GM23338 (cell line): ENCODE measurements around the gene STOX2. TPM values are rescaled to one million over a fixed set of nuclear protein-coding genes. Genes with fewer than 3 reads are reported as not detected.

ENCODE experiments used
- ATAC-seq: fragments of 200-7000 bp; cut with Tn5 transposase; 3 replicates; pipeline ENCODE4 v1.9.1; 2020
- DNase-seq: peaks from one replicate; pipeline ENCODE4 v3.0.0-alpha.2; 2015; ENCODE audit warnings: low spot score
- H2AFZ ChIP-seq: fragments of 200-600 bp; sonication (generic); 2 replicates; pipeline ENCODE4 v1.8.0; 2016; ENCODE audit warnings: antibody characterized with exemption, mild to moderate bottlenecking, moderate library complexity
- H3F3A ChIP-seq: fragments of 200-600 bp; sonication (generic); replicated peaks from 2 replicates; pipeline ENCODE4 v1.8.0; 2017; ENCODE audit warnings: antibody characterized with exemption, mixed run types, low read depth
- H3K27ac ChIP-seq: fragments of 200-600 bp; sonication (generic); 2 replicates; pipeline ENCODE4 v1.6.1; 2016; ENCODE audit warnings: low read depth
- H3K27me3 ChIP-seq: fragments of 200-600 bp; sonication (generic); 2 replicates; pipeline ENCODE4 v1.8.0; 2016; ENCODE audit warnings: mild to moderate bottlenecking, mixed run types, moderate library complexity; ENCODE audit not compliant: insufficient read depth
- H3K36me3 ChIP-seq: fragments of 200-600 bp; sonication (generic); 2 replicates; pipeline ENCODE4 v1.8.0; 2016; ENCODE audit warnings: mild to moderate bottlenecking; ENCODE audit not compliant: insufficient read depth
- H3K4me1 ChIP-seq: fragments of 200-600 bp; sonication (generic); 2 replicates; pipeline ENCODE4 v1.8.0; 2016; ENCODE audit warnings: mild to moderate bottlenecking, moderate library complexity; ENCODE audit not compliant: insufficient read depth
- H3K4me2 ChIP-seq: fragments of 200-600 bp; sonication (generic); 2 replicates; pipeline ENCODE4 v1.7.1; 2017; ENCODE audit warnings: mixed run types
- H3K4me3 ChIP-seq: fragments of 200-600 bp; sonication (generic); 2 replicates; pipeline ENCODE4 v1.6.1; 2016; ENCODE audit warnings: mixed run types
- H3K79me2 ChIP-seq: fragments of 200-600 bp; sonication (generic); replicated peaks from 2 replicates; pipeline ENCODE4 v1.8.0; 2017; ENCODE audit warnings: mild to moderate bottlenecking; ENCODE audit not compliant: insufficient read depth
- H3K9me2 ChIP-seq: fragments of 200-600 bp; sonication (generic); 2 replicates; pipeline ENCODE4 v1.8.0; 2017; ENCODE audit not compliant: insufficient read depth
- H4K20me1 ChIP-seq: fragments of 200-600 bp; sonication (generic); replicated peaks from 2 replicates; pipeline ENCODE4 v1.8.0; 2017; ENCODE audit warnings: mild to moderate bottlenecking; ENCODE audit not compliant: insufficient read depth
- H3K27ac Mint-ChIP-seq: 2 replicates; pipeline ENCODE4 v1.8.0; 2020; ENCODE audit warnings: inconsistent platforms, mild to moderate bottlenecking, moderate library complexity, mixed read lengths
- H3K27me3 Mint-ChIP-seq: 3 replicates; pipeline ENCODE4 v1.8.0; 2022; ENCODE audit warnings: low read depth, mild to moderate bottlenecking, moderate library complexity, mixed read lengths, inconsistent platforms; ENCODE audit not compliant: insufficient read depth, poor library complexity
- H3K36me3 Mint-ChIP-seq: 3 replicates; pipeline ENCODE4 v1.8.0; 2021; ENCODE audit warnings: low read depth, mild to moderate bottlenecking, inconsistent platforms, moderate library complexity, mixed read lengths
- H3K4me1 Mint-ChIP-seq: 3 replicates; pipeline ENCODE4 v1.8.0; 2020; ENCODE audit warnings: mild to moderate bottlenecking, inconsistent platforms, mixed read lengths
- H3K4me3 Mint-ChIP-seq: 3 replicates; pipeline ENCODE4 v1.8.0; 2021; ENCODE audit warnings: moderate library complexity, mild to moderate bottlenecking, inconsistent platforms, mixed read lengths
- H3K9me3 Mint-ChIP-seq: 3 replicates; pipeline ENCODE4 v1.8.0; 2020; ENCODE audit warnings: moderate library complexity, mild to moderate bottlenecking, inconsistent platforms, mixed read lengths
- CREB1 ChIP-seq: fragments of 250-450 bp; sonication (Bioruptor Pico); IDR thresholded peaks from 2 replicates; pipeline ENCODE4 v1.5.0; 2020; ENCODE audit warnings: low read depth, mild to moderate bottlenecking, moderate library complexity
- EZH2 ChIP-seq: fragments of 200-600 bp; sonication (generic); IDR thresholded peaks from one replicate; pipeline ENCODE4 v1.8.0; 2017; ENCODE audit warnings: antibody characterized with exemption, mild to moderate bottlenecking, low read depth; ENCODE audit not compliant: unreplicated experiment
- EZH2phosphoT487 ChIP-seq: fragments of 200-600 bp; sonication (generic); IDR thresholded peaks from one replicate; pipeline ENCODE4 v1.8.1; 2018; ENCODE audit warnings: antibody characterized with exemption; ENCODE audit not compliant: unreplicated experiment
- JUNB ChIP-seq: IDR thresholded peaks from one replicate; pipeline ENCODE4 v1.6.1; 2016; ENCODE audit warnings: antibody characterized with exemption; ENCODE audit not compliant: unreplicated experiment
- NANOG ChIP-seq: IDR thresholded peaks from 2 replicates; pipeline ENCODE4 v1.6.1; 2016; ENCODE audit warnings: antibody characterized with exemption, borderline replicate concordance
- POLR2AphosphoS5 ChIP-seq: IDR thresholded peaks from 2 replicates; pipeline ENCODE4 v1.6.1; 2016; ENCODE audit warnings: antibody characterized with exemption, low read depth
- STAT1 ChIP-seq: IDR thresholded peaks from one replicate; pipeline ENCODE4 v1.6.1; 2016; ENCODE audit warnings: antibody characterized with exemption; ENCODE audit not compliant: unreplicated experiment
- ZNF114 ChIP-seq: fragments of 250-450 bp; sonication (Bioruptor Pico); IDR thresholded peaks from 2 replicates; pipeline ENCODE4 v1.5.0; 2020; ENCODE audit warnings: mild to moderate bottlenecking, moderate library complexity
- ZNF331 ChIP-seq: fragments of 250-450 bp; sonication (Bioruptor Pico); IDR thresholded peaks from 2 replicates; pipeline ENCODE4 v1.5.0; 2020; ENCODE audit warnings: low read depth, mild to moderate bottlenecking, moderate library complexity
- polyA plus RNA-seq: library from polyadenylated mRNA; unstranded; fragments of >200 nt; fragmentation: Nextera tagmentation; extraction: Ambion mirVana; gene quantifications from 2 replicates; pipeline ENCODE4 v1.2.1, GENCODE V29; 2016
- total RNA-seq: library from RNA; depleted of rRNA; stranded (reverse); fragments of >200 nt; shearing (Covaris generic); gene quantifications from 2 replicates; pipeline ENCODE4 v1.2.3, GENCODE V29; 2014
- TF ChIP-seq, protein P1 (sequence below): IDR thresholded peaks from one replicate; pipeline ENCODE4 v1.6.1; 2018; ENCODE audit warnings: antibody characterized with exemption; ENCODE audit not compliant: unreplicated experiment
- TF ChIP-seq, protein P2 (sequence below): fragments of 250-450 bp; sonication (Bioruptor Pico); IDR thresholded peaks from 2 replicates; pipeline ENCODE4 v1.5.0; 2020; ENCODE audit warnings: mild to moderate bottlenecking, moderate library complexity
- TF ChIP-seq, protein P3 (sequence below): IDR thresholded peaks from 2 replicates; pipeline ENCODE4 v1.6.1; 2016; ENCODE audit warnings: antibody characterized with exemption
- TF ChIP-seq, protein P4 (sequence below), 2 experiments: fragments of 200-600 bp in 1 of 2; sonication (generic) in 1 of 2; conservative IDR thresholded peaks; 2 replicates each; pipeline versions ENCODE4 v1.5.1 to v1.6.1; 2016 to 2017; ENCODE audit warnings: antibody characterized with exemption in 2 of 2, low read depth in 2 of 2, mild to moderate bottlenecking in 2 of 2, moderate library complexity in 1 of 2

Gene STOX2
- total and polyA plus RNA-seq, 2 experiments from 2014 or later, result 19.8 to 20.6 TPM

DNA sequence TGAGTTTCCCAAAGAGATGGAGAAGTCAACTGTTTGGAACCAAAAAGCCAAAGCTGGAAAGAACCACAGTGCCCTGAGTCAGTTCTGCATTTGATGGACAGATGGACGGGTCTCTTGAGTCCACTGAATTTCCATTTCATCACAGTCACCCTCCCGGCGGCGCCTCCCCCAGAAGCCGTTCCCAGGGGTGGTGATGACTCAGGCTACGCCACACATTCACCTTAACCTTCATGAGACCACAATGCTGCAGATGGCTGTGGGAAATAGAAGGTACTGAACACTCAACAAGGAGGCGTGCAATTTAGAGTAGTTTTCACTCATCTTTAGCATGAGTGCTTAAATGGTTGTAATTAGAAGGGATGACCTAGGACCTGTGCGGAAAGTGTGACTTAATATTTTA lies 61.3 kb downstream of the STOX2 start (continued):
- TF ChIP-seq JUNB, result no peak
- no peak for TF ChIP-seq ZNF331
- TF ChIP-seq EZH2phosphoT487, result no peak
- no peak for TF ChIP-seq CREB1 (CRISPR knock-in tag)

DNA sequence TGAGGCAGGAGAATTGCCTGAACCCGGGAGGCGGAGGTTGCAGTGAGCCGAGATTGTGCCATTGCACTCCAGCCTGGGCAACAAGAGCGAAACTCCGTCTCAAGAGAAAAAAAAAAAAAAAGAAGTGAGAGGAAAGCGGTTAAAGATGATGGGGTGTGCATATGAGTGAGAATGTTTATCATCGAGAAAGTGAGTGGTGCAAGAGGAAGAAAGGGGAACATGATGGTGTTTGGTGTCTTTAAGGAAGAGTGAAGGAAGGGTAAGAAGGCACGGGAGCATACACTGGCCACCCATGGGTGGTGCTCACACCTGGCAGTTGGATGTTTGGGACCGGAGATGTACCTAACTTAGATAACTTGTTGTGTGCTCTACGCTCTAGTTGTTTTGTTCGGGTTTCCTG lies 62.2 kb downstream of the STOX2 start:
- H3K9me2 ChIP-seq, result no peaks in the 10 kb centered on the region
- no peaks in the 10 kb centered on the region for H3F3A ChIP-seq
- no peak overlapping the region for H3K4me2 ChIP-seq
- peaks cover 18% of the 10 kb centered on the region for H3K4me1 ChIP-seq
- no peak overlapping the region for H3K27ac Mint-ChIP-seq
- H3K27me3 ChIP-seq, result no peaks in the 10 kb centered on the region
- H3K36me3 ChIP-seq, result no peaks in the 10 kb centered on the region
- ATAC-seq (no peak), DNase-seq (no peak)
- H3K4me3 Mint-ChIP-seq, result no peak overlapping the region
- H3K4me3 ChIP-seq, result no peak overlapping the region
- peaks cover 49% of the 10 kb centered on the region for H3K4me1 Mint-ChIP-seq
- peaks cover 7% of the 10 kb centered on the region for H3K27me3 Mint-ChIP-seq
- H3K36me3 Mint-ChIP-seq, result no peaks in the 10 kb centered on the region
- H3K79me2 ChIP-seq, result peaks cover 80% of the 10 kb centered on the region
- H4K20me1 ChIP-seq, result no peaks in the 10 kb centered on the region
- no peak overlapping the region for H2AFZ ChIP-seq
- no peaks in the 10 kb centered on the region for H3K9me3 Mint-ChIP-seq
- TF ChIP-seq, protein P1, sequence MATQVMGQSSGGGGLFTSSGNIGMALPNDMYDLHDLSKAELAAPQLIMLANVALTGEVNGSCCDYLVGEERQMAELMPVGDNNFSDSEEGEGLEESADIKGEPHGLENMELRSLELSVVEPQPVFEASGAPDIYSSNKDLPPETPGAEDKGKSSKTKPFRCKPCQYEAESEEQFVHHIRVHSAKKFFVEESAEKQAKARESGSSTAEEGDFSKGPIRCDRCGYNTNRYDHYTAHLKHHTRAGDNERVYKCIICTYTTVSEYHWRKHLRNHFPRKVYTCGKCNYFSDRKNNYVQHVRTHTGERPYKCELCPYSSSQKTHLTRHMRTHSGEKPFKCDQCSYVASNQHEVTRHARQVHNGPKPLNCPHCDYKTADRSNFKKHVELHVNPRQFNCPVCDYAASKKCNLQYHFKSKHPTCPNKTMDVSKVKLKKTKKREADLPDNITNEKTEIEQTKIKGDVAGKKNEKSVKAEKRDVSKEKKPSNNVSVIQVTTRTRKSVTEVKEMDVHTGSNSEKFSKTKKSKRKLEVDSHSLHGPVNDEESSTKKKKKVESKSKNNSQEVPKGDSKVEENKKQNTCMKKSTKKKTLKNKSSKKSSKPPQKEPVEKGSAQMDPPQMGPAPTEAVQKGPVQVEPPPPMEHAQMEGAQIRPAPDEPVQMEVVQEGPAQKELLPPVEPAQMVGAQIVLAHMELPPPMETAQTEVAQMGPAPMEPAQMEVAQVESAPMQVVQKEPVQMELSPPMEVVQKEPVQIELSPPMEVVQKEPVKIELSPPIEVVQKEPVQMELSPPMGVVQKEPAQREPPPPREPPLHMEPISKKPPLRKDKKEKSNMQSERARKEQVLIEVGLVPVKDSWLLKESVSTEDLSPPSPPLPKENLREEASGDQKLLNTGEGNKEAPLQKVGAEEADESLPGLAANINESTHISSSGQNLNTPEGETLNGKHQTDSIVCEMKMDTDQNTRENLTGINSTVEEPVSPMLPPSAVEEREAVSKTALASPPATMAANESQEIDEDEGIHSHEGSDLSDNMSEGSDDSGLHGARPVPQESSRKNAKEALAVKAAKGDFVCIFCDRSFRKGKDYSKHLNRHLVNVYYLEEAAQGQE, result no peak
- no peak for TF ChIP-seq EZH2
- TF ChIP-seq, protein P2, sequence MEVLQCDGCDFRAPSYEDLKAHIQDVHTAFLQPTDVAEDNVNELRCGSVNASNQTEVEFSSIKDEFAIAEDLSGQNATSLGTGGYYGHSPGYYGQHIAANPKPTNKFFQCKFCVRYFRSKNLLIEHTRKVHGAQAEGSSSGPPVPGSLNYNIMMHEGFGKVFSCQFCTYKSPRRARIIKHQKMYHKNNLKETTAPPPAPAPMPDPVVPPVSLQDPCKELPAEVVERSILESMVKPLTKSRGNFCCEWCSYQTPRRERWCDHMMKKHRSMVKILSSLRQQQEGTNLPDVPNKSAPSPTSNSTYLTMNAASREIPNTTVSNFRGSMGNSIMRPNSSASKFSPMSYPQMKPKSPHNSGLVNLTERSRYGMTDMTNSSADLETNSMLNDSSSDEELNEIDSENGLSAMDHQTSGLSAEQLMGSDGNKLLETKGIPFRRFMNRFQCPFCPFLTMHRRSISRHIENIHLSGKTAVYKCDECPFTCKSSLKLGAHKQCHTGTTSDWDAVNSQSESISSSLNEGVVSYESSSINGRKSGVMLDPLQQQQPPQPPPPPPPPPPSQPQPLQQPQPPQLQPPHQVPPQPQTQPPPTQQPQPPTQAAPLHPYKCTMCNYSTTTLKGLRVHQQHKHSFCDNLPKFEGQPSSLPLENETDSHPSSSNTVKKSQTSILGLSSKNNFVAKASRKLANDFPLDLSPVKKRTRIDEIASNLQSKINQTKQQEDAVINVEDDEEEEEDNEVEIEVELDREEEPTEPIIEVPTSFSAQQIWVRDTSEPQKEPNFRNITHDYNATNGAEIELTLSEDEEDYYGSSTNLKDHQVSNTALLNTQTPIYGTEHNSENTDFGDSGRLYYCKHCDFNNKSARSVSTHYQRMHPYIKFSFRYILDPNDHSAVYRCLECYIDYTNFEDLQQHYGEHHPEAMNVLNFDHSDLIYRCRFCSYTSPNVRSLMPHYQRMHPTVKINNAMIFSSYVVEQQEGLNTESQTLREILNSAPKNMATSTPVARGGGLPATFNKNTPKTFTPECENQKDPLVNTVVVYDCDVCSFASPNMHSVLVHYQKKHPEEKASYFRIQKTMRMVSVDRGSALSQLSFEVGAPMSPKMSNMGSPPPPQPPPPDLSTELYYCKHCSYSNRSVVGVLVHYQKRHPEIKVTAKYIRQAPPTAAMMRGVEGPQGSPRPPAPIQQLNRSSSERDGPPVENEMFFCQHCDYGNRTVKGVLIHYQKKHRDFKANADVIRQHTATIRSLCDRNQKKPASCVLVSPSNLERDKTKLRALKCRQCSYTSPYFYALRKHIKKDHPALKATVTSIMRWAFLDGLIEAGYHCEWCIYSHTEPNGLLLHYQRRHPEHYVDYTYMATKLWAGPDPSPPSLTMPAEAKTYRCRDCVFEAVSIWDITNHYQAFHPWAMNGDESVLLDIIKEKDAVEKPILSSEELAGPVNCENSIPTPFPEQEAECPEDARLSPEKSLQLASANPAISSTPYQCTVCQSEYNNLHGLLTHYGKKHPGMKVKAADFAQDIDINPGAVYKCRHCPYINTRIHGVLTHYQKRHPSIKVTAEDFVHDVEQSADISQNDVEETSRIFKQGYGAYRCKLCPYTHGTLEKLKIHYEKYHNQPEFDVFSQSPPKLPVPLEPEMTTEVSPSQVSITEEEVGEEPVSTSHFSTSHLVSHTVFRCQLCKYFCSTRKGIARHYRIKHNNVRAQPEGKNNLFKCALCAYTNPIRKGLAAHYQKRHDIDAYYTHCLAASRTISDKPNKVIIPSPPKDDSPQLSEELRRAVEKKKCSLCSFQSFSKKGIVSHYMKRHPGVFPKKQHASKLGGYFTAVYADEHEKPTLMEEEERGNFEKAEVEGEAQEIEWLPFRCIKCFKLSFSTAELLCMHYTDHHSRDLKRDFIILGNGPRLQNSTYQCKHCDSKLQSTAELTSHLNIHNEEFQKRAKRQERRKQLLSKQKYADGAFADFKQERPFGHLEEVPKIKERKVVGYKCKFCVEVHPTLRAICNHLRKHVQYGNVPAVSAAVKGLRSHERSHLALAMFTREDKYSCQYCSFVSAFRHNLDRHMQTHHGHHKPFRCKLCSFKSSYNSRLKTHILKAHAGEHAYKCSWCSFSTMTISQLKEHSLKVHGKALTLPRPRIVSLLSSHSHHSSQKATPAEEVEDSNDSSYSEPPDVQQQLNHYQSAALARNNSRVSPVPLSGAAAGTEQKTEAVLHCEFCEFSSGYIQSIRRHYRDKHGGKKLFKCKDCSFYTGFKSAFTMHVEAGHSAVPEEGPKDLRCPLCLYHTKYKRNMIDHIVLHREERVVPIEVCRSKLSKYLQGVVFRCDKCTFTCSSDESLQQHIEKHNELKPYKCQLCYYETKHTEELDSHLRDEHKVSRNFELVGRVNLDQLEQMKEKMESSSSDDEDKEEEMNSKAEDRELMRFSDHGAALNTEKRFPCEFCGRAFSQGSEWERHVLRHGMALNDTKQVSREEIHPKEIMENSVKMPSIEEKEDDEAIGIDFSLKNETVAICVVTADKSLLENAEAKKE, result no peak
- TF ChIP-seq NANOG, result no peak
- no peak for TF ChIP-seq STAT1
- TF ChIP-seq JUNB, result no peak
- TF ChIP-seq, protein P3, sequence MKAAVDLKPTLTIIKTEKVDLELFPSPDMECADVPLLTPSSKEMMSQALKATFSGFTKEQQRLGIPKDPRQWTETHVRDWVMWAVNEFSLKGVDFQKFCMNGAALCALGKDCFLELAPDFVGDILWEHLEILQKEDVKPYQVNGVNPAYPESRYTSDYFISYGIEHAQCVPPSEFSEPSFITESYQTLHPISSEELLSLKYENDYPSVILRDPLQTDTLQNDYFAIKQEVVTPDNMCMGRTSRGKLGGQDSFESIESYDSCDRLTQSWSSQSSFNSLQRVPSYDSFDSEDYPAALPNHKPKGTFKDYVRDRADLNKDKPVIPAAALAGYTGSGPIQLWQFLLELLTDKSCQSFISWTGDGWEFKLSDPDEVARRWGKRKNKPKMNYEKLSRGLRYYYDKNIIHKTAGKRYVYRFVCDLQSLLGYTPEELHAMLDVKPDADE, result no peak
- TF ChIP-seq, protein P4, sequence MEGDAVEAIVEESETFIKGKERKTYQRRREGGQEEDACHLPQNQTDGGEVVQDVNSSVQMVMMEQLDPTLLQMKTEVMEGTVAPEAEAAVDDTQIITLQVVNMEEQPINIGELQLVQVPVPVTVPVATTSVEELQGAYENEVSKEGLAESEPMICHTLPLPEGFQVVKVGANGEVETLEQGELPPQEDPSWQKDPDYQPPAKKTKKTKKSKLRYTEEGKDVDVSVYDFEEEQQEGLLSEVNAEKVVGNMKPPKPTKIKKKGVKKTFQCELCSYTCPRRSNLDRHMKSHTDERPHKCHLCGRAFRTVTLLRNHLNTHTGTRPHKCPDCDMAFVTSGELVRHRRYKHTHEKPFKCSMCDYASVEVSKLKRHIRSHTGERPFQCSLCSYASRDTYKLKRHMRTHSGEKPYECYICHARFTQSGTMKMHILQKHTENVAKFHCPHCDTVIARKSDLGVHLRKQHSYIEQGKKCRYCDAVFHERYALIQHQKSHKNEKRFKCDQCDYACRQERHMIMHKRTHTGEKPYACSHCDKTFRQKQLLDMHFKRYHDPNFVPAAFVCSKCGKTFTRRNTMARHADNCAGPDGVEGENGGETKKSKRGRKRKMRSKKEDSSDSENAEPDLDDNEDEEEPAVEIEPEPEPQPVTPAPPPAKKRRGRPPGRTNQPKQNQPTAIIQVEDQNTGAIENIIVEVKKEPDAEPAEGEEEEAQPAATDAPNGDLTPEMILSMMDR (conservative IDR thresholded peaks at IDR 0.05; ENCODE audit: low read depth in 2 of 2), result no peak
- TF ChIP-seq EZH2phosphoT487, result no peak
- no peak for TF ChIP-seq ZNF331
- no peak for TF ChIP-seq ZNF114
- TF ChIP-seq POLR2AphosphoS5, result no peak
- no peak for TF ChIP-seq CREB1 (CRISPR knock-in tag)
- no peak overlapping the region for H3K27ac ChIP-seq
